ENCODE measurements around the gene ALG5. TPM values are rescaled to one million over a fixed set of nuclear protein-coding genes. Genes with fewer than 3 reads are reported as not detected.

Gene ALG5
- total RNA-seq, 1 donor from 2014 or later, result 30.6 TPM

DNA sequence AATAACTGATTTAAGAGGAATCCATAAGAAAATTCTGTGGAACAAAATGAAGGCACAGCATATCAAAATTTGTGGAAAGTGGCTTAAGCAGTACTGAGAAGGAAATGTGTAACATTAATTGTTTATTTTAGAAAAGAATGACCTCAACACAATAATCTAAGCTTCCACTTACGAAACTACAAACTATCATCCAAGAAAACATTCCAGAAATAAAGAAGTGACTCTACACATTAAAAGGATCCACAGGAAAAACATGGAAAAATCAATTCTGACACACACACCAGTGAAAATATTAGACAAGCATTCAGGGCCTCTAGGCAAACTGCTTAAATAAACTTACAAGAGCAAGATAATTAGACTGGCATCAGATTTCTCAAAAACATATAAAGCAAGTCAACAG lies 15.5 kb upstream of the ALG5 start:
- H3K27me3 ChIP-seq (ENCODE audit: low read depth), result no peaks in the 10 kb centered on the region
- H3K4me1 ChIP-seq, result no peaks in the 10 kb centered on the region
- H3K4me3 ChIP-seq, result no peak overlapping the region
- peaks cover 100% of the 10 kb centered on the region for H3K36me3 ChIP-seq
- intact Hi-C loops (cut with DNase I), result no loop called here
- no peak overlapping the region for H3K27ac ChIP-seq
- H3K9me3 ChIP-seq, result no peaks in the 10 kb centered on the region
- TF ChIP-seq, protein P1, sequence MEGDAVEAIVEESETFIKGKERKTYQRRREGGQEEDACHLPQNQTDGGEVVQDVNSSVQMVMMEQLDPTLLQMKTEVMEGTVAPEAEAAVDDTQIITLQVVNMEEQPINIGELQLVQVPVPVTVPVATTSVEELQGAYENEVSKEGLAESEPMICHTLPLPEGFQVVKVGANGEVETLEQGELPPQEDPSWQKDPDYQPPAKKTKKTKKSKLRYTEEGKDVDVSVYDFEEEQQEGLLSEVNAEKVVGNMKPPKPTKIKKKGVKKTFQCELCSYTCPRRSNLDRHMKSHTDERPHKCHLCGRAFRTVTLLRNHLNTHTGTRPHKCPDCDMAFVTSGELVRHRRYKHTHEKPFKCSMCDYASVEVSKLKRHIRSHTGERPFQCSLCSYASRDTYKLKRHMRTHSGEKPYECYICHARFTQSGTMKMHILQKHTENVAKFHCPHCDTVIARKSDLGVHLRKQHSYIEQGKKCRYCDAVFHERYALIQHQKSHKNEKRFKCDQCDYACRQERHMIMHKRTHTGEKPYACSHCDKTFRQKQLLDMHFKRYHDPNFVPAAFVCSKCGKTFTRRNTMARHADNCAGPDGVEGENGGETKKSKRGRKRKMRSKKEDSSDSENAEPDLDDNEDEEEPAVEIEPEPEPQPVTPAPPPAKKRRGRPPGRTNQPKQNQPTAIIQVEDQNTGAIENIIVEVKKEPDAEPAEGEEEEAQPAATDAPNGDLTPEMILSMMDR (IDR thresholded peaks at IDR 0.05), result no peak
- DNase-seq (no peak), ATAC-seq (no peak)

DNA sequence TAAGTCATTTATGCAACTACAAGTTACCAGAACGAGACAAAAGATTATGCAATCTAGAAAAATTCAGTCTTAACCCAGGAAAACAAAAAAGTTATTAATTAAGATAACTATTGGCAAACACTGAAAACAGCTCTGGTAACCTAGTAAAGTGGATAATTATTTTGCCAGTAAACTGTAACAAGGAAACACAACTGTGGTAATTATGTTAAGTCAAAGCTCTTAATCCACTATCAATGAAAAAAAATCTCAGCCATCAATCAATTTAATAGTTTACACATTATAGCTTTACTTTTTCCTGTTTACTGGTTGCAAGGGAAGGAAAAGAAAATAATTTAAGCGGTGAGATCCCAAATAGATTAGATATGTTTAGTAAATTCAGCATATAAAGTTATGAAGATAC lies 12.6 kb upstream of the ALG5 start:
- TF ChIP-seq, protein P1 (IDR thresholded peaks at IDR 0.05), result no peak
- peaks cover 100% of the 10 kb centered on the region for H3K36me3 ChIP-seq

DNA sequence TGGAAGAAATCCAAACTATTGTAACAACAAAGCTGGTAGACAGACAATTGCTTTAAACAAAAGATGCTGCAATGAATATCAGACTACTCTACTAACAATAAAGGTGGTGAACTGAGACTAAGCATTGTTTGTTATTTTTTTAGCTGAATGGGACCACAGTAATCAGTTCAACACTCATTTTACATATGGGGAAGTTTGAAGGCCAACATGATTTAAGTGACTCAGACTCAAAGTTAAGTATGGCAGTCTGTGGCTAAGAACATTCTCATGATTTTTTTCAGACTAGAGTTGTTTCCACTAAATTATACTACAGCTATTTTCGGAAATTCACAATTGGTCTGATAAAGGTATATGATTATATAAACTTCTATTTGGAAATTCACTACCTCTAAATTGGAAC lies 11.9 kb upstream of the ALG5 start:
- Histone ChIP-seq H3K9me3 (no peaks in the 10 kb centered on the region), H3K27ac (no peak overlapping the region), H3K36me3 (peaks cover 100% of the 10 kb centered on the region), H3K4me3 (no peak overlapping the region), H3K4me1 (no peaks in the 10 kb centered on the region), H3K27me3 (ENCODE audit: low read depth) (no peaks in the 10 kb centered on the region)
- DNase-seq, result no peak
- TF ChIP-seq, protein P1 (IDR thresholded peaks at IDR 0.05), result no peak
- intact Hi-C loops (cut with DNase I), result no loop called here
- no peak for ATAC-seq

More for the DNA sequence above, 12.6 kb upstream of the ALG5 start:
- Histone ChIP-seq H3K27ac (no peak overlapping the region), H3K27me3 (ENCODE audit: low read depth) (no peaks in the 10 kb centered on the region), H3K9me3 (no peaks in the 10 kb centered on the region), H3K4me1 (no peaks in the 10 kb centered on the region), H3K4me3 (no peak overlapping the region)
- DNase-seq (no peak), ATAC-seq (no peak)
- intact Hi-C loops (cut with DNase I), result no loop called here

DNA sequence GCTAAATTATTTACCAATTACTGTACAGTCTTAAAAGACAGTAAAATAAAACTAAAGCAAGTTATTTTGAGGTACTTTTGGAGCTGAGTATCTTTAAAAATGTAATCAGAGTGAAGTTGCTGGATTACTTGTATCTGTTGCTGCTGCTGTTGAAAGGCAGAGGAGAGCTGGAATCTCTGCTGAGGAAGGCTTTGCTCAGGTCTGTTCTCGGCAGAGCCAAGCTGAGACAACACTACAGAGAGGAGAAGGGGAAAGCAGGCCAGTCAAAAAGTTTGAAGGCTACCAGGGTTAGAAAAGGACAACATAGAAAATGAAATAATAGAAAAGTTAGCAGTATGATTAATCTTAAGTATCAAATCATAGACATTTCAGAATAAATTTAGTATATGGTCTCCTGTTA lies 11.3 kb upstream of the ALG5 start:
- no peaks in the 10 kb centered on the region for H3K27me3 ChIP-seq (ENCODE audit: low read depth)
- no peaks in the 10 kb centered on the region for H3K9me3 ChIP-seq
- ATAC-seq, result no peak
- no peaks in the 10 kb centered on the region for H3K4me1 ChIP-seq
- no peak for DNase-seq
- H3K4me3 ChIP-seq, result no peak overlapping the region
- H3K36me3 ChIP-seq, result peaks cover 100% of the 10 kb centered on the region
- TF ChIP-seq, protein P1 (IDR thresholded peaks at IDR 0.05), result no peak
- intact Hi-C loops (cut with DNase I), result no loop called here
- H3K27ac ChIP-seq, result no peak overlapping the region

DNA sequence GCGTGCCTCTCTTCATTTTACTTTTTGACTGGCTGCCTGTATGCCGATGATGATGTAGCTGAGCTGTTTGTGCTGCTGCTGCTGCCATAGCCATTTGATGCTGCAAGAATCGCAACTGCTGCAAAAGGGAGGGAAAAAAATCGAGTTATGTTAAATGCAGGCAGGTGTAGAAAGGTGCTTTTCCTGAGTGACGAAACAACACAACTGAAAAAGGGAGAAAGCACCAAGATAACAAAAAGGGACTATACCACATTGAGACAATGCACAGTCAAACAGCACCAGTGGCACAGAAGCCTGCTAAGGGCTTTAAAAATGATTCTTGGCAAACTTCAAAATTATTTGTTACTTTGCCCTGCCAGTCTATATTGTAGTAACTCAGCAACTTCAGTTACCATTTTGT lies 10.6 kb upstream of the ALG5 start:
- intact Hi-C loops (cut with DNase I), result no loop called here
- Histone ChIP-seq H3K27ac (no peak overlapping the region), H3K27me3 (ENCODE audit: low read depth) (no peaks in the 10 kb centered on the region), H3K9me3 (no peaks in the 10 kb centered on the region), H3K36me3 (peaks cover 100% of the 10 kb centered on the region), H3K4me1 (no peaks in the 10 kb centered on the region), H3K4me3 (no peak overlapping the region)
- no peak for DNase-seq
- no peak for ATAC-seq
- TF ChIP-seq, protein P1 (IDR thresholded peaks at IDR 0.05), result no peak

DNA sequence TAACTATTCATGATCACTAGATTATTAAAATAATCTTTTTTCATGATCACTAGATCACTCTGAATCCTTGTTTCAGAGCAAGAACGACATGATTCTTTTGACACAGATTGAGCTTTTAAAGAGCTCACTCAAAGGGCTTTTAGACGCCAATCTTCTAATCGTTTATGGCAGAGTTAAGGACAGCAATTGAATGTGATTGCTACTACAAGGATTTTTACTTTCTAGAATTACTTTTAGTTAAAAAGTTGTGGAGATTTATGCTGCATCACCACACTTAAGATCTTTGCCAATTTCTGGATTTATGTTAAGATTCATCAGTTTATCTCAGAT lies 2.7 kb upstream of the ALG5 start:
- DNase-seq, result no peak
- no peak overlapping the region for H3K4me3 ChIP-seq
- TF ChIP-seq, protein P1 (IDR thresholded peaks at IDR 0.05), result no peak
- peaks cover 43% of the 10 kb centered on the region for H3K36me3 ChIP-seq
- intact Hi-C loops (cut with DNase I), result no loop called here
- peaks cover 22% of the 10 kb centered on the region for H3K4me1 ChIP-seq
- ATAC-seq, result no peak
- H3K27me3 ChIP-seq (ENCODE audit: low read depth), result no peaks in the 10 kb centered on the region
- no peaks in the 10 kb centered on the region for H3K9me3 ChIP-seq
- no peak overlapping the region for H3K27ac ChIP-seq
